HG03097 (cell line): ENCODE results near the gene OLFML1.

Experiments used
- ATAC-seq: cut with Tn5 transposase; IDR thresholded peaks from one replicate; pipeline ENCODE4 v1.9.1; 2021; ENCODE audit not compliant: unreplicated experiment, low FRiP score

The OLFML1 gene

DNA sequence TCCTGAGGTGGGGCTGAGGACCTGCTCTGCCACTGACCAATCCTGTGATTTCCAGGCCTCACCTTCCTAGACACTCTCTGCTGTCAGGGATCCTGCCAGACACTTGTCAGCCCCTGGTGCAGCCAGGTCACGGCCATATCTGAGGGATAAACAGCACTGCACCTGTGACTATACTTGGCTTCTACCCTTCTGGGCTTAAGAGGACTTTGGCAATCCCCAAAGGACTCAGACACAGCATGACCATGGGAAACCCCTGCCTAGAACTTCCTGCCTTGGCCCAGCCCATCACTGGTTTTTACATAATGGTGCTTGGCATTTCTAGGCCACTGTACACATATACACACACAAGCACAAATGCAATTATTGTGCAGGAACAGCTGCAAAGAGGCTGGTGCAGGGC is 11.6 kb upstream of the OLFML1 start:
- peak; percentile 90 for ATAC-seq

DNA sequence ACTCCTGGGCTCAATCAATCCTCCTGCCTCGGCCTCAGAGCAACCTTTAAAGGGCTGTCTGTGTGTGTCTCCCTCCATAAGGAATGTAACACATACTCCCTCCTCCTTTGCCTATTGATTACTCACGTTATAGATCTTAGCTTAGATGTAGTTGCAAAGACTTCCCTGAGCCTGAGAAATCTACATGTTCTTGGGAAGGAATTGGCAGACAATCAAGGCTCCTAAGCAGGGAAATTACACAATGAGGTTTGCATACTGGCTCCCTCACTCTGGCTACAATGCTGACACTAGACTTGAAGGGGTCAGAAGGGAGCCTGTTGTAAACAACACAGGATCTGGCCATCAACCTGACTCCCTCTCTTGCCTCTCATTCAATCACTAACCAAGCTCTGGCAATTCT is 5.2 kb upstream of the OLFML1 start:
- ATAC-seq: no peak

DNA sequence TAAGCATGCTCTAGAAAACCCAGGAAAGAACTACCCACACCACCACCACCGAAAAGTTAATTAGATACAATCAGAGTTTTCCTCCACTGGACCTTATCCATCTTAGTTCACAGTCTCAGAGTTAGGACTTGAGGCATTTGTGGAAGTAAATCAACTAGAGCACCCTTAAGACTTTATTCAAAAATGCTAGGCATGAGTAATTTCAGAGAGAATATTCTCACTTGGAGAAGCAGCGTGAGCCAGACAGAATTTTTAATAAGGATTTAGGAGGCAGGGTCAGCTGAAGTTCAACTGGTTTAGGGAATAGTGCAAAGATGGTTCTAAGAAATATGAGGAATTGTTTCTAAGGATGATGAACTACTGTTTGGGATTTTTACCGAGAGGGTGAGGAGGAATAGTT is 1.2 kb upstream of the OLFML1 start:
- no peak for ATAC-seq

DNA sequence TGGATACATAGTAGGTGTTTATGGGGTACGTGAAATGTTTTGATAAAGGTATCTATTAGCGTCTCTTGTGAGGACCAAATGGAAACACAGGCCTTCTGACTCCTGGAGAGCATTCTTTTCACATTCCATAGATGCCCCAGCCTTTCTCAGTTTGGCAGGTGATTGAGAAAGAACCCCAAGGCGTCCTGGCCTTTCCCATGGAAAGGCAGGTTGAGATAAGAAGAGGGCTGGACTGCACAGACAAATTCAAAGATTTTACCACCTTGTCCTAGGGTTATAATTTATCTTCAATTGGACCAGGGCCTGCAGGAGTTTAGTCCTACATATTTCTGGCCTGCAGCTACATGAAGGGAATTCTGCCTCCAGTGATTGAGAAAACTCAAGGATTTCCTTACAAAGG is 661 bp upstream of the OLFML1 start:
- no peak for ATAC-seq

DNA sequence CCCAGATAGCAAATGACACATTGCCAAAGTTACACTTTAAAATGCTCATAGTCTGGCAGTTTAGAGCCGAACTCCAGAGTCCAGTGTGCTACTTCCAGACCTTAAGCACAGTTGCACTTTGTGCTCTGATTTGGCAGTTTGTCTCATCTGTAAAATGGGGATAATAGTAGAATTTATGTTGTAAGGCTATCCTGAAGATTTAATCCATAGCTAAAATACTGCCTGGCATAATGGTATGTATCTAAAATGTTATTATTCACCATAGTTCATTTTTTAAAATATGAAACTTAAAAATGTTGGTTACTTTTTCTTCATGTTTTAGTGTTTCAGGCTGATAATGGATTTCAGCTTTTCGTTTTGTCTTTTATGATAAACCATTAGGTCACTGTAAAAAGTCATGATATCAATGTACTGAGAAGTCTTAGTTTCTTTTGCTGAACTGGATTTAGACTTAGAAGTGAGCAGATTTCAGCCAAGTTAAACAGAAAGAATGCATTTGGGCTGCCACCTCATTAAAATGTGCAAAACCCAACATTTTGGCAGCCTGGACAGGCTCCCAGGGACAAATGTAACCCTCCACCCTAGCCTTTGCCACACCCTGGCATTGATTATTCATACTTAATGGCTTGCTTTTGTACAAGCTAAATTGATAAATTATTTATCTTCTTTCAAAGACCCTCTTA is 933 bp downstream of the OLFML1 start:
- ATAC-seq: no peak

DNA sequence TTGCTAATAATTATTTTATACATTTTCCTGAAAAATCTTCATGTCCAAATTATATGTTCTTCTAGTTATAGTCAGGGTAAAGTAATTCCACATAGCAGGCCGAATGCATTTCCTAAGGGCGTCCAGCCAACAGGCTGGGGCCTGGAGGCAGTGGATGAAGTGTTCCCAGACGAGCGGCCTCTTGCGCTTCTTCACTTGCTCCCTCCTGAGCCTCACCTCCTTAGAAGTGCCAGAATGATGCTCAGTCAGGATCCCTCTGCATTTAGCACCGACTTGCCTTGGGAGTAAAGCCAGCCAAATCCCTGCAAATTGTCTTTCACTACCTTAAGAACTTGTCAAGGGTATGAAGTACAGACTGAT is 1.5 kb downstream of the OLFML1 start:
- no peak for ATAC-seq

DNA sequence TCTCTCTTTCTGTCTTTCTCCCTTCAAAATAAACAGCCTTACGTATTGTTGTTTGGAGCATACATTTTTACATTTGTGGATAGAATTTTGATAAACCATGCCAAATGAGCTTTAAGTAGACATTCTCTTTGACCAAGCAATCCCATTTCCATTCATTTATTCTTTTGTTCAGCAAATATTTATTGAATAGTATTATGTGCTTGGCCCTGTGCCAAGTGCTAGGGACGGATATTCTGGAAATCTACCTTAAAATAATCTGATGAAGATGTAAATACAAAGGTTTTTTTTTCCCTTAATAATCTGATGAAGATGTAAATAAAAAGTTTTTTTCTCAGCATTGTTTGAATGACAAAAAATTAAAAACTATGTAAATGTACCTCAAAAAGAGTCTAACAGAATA is 2.1 kb downstream of the OLFML1 start:
- ATAC-seq: no peak

DNA sequence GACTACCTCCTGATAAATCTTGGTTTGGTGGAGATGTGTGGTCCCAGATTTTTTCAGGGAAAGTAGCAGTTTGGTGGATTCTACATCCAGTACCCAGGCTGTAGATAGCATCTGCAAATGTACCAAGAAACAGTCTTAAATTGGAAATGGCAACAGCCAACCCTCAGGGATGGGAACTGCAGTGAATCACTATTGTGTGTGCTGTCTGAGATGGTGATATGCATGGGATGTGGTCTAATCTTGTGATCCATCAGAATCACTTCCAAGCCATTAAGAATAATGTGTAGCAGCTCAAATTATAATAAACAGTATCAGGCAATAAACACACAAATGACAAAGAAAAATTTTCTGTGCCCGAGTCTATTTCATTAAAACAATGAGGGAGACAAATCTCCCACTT is 3.4 kb downstream of the OLFML1 start:
- no peak for ATAC-seq

DNA sequence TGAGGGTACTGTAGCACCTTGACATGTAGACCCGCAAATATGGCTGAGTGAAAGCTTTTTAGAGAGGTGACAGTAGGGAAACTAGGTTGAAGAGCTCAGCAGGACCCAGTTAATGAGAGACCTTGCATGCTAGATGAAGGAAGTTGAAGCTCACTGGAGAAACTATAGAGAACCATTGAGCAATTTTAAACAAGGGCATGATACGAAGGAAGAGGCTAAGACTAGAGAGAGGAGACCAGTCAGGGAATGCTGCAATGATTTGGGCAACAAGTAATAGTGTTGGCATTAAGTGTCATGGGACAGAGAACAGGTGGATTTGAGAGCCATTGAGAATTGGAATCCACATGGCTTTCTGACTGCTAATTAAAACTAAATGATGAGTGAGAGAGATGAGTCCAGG is 4.1 kb downstream of the OLFML1 start:
- no peak for ATAC-seq

DNA sequence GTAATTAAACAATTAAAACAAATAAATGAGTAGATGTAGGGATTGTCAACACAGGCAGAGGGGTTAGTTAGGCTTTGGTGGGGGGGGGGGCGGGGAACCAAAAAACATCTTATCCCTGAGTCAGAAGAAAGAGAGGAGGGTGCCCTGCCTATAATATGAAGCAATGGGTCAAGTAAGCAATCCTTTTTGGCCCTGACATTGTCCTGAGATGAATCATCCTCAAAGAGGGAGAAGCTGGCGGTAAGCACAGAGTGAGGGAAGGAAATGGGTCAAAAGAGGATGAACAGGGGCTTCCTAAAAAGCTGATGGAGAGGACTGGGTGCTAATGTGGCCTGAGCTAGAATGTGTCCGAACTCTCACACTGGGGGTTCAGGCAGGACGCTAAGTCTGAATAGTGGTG is 4.7 kb downstream of the OLFML1 start:
- no peak for ATAC-seq

DNA sequence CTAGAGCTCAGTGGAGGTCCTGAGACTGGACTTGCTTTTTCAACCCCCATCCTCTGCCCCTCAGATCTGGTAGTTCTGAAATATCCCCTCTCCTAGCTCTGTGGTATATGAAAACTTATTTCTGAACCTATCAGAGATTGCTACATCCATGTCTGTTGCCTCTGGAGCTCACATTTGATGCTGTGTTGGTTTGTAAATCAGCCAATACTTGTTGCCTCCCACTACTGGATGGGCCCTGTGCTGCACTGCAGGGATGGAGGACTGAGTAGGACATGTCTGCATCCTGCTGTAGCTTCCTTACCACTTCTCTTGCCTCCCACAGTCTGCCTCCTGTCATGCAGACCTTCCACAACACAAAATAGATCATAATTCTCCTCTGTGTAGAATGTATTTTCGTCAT is 5.2 kb downstream of the OLFML1 start:
- no peak for ATAC-seq

DNA sequence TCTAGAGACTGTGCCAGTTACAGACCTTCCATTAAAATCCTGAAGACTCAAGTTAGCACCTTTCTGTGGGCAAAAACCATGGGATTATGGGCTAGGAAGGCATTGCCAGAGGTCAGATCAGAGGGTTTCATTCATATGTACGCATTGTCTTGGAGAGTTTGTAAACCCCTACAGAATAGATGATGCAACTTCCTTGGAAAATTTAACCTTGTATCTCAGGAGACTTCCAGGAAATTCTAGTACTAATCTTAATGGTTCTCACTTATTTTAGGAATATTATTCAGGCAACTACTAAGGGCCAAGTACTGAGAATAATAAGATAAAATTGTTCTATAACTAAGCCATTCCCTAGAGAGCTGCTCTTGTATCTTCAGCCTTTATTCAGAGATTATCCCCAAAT is 6.9 kb downstream of the OLFML1 start:
- ATAC-seq: no peak

DNA sequence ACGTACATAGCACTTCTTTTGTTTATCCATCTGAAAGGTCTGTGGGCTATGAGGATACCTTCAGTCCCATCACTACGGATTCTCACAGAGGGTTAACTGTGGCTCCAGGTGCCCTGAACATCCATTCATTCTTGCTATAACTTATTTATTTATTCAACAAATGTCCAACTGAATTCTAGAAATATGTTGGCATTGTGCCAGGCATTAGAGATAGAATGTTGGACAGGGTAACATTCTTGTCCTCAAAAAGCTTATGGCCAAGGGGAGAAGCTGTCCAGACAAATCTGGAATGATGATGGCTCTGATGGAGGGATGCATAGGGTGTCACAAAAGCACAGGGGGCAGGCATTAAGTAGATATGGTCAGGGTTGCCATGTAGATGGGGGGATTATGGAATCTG is 8.4 kb downstream of the OLFML1 start:
- ATAC-seq: no peak

DNA sequence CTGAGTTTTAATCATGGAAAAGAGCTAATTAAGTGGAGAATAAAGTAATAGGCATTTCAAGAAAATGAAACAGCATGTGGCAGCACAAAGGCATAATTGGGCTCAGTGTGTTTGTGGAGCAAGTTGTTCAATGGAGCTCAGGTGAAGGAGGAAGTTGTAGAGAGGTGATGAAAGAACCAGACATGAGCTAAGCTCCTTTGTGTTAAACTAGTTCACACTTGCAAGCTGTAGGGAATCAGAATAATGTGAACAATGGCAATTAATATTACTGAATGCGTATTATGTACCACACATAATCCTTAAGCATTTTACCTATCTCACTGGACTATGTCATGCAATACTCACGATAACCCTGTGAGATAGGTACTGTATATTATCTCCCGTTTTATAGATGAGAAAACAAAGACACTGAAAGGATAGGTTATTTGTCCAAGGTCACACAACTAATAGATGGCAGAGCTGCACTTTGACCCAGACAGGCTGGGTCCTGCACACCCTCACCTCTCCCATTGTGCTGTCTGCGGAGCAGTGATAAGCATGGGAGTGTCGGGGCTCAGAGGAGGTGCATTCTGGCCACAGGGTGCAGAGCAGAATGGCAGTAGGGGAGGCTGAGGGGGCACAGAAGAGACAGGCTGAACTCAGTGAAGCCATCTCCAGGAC is 8.9 kb downstream of the OLFML1 start:
- ATAC-seq: no peak

DNA sequence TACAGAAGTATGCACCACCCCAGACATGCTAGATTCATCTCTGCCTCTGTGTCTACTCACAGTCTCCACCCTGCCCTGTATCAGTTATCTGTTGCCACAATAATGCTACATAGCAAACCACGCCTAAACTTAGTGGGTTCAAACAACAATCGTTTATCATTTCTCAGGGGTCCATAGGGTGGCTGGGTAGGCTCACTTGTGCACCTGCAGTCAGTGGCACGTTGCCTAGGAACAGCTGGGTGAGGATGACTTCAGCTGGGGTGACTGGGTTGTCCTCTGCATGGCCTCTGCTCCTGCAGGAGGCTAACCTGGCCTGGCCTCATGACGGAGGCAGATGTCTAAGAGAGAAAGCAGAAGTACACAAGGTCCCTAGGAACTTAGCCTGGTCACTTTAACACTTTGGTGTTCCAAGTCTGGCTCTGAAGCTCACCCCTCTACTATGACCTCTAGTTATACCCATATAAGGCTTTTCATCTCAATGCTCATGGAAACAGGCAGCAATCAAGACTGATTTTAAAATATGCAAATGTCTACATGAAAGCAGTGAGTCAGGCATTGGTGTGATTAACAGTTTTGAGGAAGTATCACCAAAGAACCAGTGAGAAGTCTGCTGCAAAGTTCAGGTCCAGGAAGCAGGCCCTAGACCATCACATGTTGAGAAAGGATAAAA is 10.7 kb downstream of the OLFML1 start:
- ATAC-seq: peak; percentile 65

DNA sequence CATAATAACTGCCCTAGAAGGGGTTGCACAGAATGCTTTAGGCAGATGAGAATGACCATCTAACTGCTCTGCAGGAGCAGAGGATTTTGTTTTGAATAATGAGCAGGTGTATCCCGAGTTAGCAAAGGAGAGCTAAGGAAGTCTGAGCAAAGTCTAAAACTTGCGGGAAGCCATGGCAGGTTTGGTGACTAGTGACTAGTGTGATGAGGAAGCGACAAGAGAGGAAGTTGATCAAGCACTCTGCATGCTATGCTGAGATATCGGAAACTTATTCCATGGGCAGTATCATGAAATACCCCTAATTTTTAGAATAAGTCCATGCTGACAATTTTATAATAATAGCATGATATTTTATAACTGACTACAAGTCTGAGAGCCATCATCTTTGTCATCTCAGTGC is 12.9 kb downstream of the OLFML1 start:
- no peak for ATAC-seq

DNA sequence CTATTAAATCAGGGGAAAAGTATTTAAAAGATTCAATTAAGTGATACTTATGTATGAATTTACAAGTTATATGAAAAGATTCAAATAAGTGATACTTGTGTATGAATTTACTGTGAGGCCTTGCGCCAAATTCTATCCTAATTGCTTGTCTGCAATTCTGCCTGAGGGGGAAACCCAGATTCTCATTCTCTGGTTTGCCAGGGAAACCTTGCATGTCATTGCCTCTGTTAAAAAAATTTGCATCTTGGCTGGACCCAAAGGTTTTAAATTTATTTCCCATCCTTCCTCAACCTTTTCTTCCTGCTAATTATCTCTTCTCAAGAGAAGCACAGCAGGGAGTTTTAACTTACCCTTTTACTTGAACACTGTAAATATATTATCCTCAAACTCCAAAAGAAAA is 13.8 kb downstream of the OLFML1 start:
- no peak for ATAC-seq

DNA sequence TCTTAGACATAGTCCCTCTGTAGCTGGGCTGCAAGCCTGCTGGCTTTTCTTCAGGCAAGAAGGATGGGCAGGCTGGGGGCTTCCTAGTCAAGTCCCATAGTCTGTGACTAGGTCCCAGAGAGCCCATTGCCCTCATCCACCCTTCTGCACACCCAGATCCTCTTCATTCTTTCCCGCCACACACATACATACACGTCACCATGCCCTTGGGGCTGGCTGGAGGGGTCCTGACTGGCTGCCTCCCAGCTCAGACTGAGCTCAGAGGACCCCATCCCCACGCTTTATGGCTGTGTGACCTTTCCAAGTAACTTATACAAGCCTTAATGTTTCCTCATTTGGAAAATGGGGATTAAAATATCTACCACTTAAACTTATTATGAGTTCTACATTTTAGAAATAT is 14.9 kb downstream of the OLFML1 start:
- no peak for ATAC-seq

DNA sequence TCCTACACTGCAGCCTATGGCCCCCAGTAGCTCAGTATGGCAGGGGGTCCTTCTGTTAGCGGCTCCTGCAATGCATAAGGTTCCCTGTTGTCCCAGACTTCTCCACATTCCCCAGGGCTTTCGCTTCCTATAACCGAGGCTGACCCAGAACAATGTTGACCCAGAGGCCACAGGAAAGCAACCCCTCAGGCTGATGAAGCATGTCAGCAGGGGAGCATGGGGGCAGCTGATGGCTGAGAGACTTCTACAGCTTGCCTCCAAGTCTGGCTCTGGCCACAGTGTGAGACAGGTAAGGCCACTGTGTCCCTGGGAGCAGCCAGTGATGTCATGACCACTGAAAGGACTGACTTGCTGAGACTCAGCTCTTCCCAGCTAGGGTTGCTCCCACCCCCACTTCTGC is 15.9 kb downstream of the OLFML1 start:
- no peak for ATAC-seq

DNA sequence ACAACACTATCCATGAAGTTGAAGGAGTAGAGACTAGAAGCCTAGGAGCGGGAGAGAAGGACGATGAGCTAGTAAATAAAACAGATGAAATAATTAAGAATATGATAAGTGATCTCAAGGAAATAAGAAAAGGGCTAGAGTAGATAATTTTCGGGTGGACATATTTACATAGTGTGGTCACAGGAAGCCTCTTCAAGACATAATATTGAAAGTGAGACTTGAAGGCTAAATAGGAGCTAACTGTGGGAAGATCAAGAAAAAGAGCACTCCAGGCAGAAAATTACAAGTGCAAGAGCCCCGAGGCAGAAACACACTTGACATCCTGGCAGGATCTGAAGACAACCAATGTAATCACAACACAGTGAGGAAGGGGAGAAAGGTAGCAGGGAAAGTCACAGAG is 16.6 kb downstream of the OLFML1 start:
- ATAC-seq: no peak

DNA sequence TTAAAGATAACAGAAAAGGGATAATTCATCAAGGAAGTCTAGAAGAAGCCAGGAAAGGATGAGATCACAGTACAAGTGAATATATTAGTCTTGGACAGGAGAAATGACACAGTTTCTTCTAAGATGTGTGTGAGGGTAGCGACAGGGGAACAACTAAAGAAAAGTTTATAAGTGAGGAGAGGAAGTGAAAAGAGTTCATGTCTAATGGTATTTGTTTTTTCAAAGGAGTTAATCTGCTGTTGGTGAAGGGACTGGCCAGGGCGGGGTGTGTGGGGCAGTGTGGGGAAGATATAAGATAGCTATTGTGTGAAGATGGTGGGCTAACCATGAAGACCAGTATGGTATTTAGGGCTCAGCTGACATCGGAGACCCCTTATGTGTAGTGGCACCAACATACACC is 20.9 kb downstream of the OLFML1 start:
- ATAC-seq: no peak

DNA sequence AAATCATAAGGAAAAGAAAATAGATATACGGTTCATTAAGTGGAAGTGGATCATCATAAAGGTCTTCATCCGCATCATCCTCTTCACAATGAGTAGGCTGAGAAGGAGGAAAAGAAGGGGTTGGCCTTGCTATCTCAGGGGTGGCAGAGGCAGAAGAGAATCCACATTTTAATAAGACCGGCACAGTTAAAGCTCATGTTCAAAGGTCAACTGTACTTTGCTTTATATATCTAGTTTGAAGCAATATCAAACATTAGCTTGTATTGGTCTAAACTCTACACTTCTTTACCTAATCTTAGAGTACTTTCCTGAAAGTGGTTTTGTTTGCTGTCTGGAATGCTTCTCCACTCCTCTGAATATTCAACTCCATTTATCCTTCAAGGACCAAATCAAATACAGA is 22.8 kb downstream of the OLFML1 start:
- ATAC-seq: no peak
